HG02759 (cell line): ENCODE results near the gene GPHN.
A peak's percentile ranks its signal among the peaks of the same experiment; 100 is the strongest.

Experiments
- ATAC-seq: cut with Tn5 transposase; IDR thresholded peaks from one replicate; pipeline ENCODE4 v1.9.1; 2021; ENCODE audit warnings: mild to moderate bottlenecking, moderate library complexity; ENCODE audit not compliant: unreplicated experiment

The GPHN gene

GRCh38 chr14:66596241-66596985 lies 88.5 kb downstream of the GPHN start:
- no peak for ATAC-seq

- no peak for ATAC-seq
Observed at GRCh38 chr14:66600416-66600815, 92.5 kb downstream of the GPHN start.

- ATAC-seq = peak; percentile 45
Observed at GRCh38 chr14:66601932-66602578, 94.1 kb downstream of the GPHN start.

- no peak for ATAC-seq
Observed at GRCh38 chr14:66603945-66604344, 96.0 kb downstream of the GPHN start.

GRCh38 chr14:66606826-66607225 lies 98.9 kb downstream of the GPHN start:
- ATAC-seq = no peak

- ATAC-seq = no peak
Observed at GRCh38 chr14:66610154-66610563, 102.2 kb downstream of the GPHN start.

- no peak for ATAC-seq
Observed at GRCh38 chr14:66613344-66613743, 105.4 kb downstream of the GPHN start.

GRCh38 chr14:66619952-66620351 lies 112.0 kb downstream of the GPHN start:
- no peak for ATAC-seq

GRCh38 chr14:66623838-66624237 lies 115.9 kb downstream of the GPHN start:
- no peak for ATAC-seq

GRCh38 chr14:66624336-66624937 lies 116.5 kb downstream of the GPHN start:
- peak; percentile 65 for ATAC-seq

- no peak for ATAC-seq
Observed at GRCh38 chr14:66628636-66629035, 120.7 kb downstream of the GPHN start.

GRCh38 chr14:66629499-66629898 lies 121.6 kb downstream of the GPHN start:
- no peak for ATAC-seq

- ATAC-seq = no peak
Observed at GRCh38 chr14:66634876-66635275, 126.9 kb downstream of the GPHN start.

- ATAC-seq = no peak
Observed at GRCh38 chr14:66635435-66635834, 127.5 kb downstream of the GPHN start.

- no peak for ATAC-seq
Observed at GRCh38 chr14:66636240-66636639, 128.3 kb downstream of the GPHN start.

GRCh38 chr14:66638689-66639088 lies 130.7 kb downstream of the GPHN start:
- no peak for ATAC-seq

GRCh38 chr14:66641861-66642635 lies 134.1 kb downstream of the GPHN start:
- ATAC-seq = no peak

GRCh38 chr14:66643344-66643743 lies 135.4 kb downstream of the GPHN start:
- ATAC-seq = no peak

GRCh38 chr14:66645716-66646115 lies 137.8 kb downstream of the GPHN start:
- no peak for ATAC-seq

GRCh38 chr14:66649498-66649897 lies 141.6 kb downstream of the GPHN start:
- peak; percentile 88 for ATAC-seq

- ATAC-seq = no peak
Observed at GRCh38 chr14:66650491-66650911, 142.6 kb downstream of the GPHN start.
